Stimulated activated memory B cell treated with anti-CD40 and anti-IgM and Interleukin-4, amounts not matched to agents 10 μg/mL and 1 μg/mL and 100 μg/mL, for 72 hours (primary cell): ENCODE measurements around the gene TUT7.

Experiments used
- ATAC-seq: fragments of 150-1000 bp; cut with Tn5 transposase; 2 replicates; pipeline ENCODE4 v1.10.0; 2021
- H3K27ac Mint-ChIP-seq: one replicate; pipeline ENCODE4 v1.8.0; 2022; ENCODE audit warnings: mild to moderate bottlenecking, mixed read lengths
- H3K27me3 Mint-ChIP-seq: one replicate; pipeline ENCODE4 v1.8.0; 2022; ENCODE audit warnings: mixed read lengths
- H3K36me3 Mint-ChIP-seq: one replicate; pipeline ENCODE4 v1.8.0; 2022; ENCODE audit warnings: mixed read lengths
- H3K4me1 Mint-ChIP-seq: one replicate; pipeline ENCODE4 v1.8.0; 2022; ENCODE audit warnings: mixed read lengths
- H3K4me3 Mint-ChIP-seq: one replicate; pipeline ENCODE4 v1.8.0; 2022; ENCODE audit warnings: mild to moderate bottlenecking, moderate library complexity, mixed read lengths
- H3K9me3 Mint-ChIP-seq: one replicate; pipeline ENCODE4 v1.8.0; 2022; ENCODE audit warnings: mixed read lengths

The TUT7 gene

GRCh38 chr9:86262492-86262891, 91.7 kb downstream of the TUT7 start:
- Mint-ChIP-seq H3K9me3 (peaks cover 3% of the 10 kb centered on the region), H3K4me1 (no peaks in the 10 kb centered on the region), H3K4me3 (no peak overlapping the region), H3K27me3 (no peaks in the 10 kb centered on the region), H3K36me3 (peaks cover 57% of the 10 kb centered on the region), H3K27ac (no peak overlapping the region)
- ATAC-seq: no peak

- H3K4me3 Mint-ChIP-seq: no peak within 1 kb of the TSS
- no peak for ATAC-seq
- H3K27ac Mint-ChIP-seq: no peak within 1 kb of the TSS
- peaks cover 4% of the 10 kb centered on the region for H3K9me3 Mint-ChIP-seq
- no peaks in the 10 kb centered on the region for H3K4me1 Mint-ChIP-seq
- no peaks in the 10 kb centered on the region for H3K27me3 Mint-ChIP-seq
- H3K36me3 Mint-ChIP-seq: peaks cover 43% of the 10 kb centered on the region
Observed at GRCh38 chr9:86259557-86259956, 94.7 kb downstream of the TUT7 start, which contains the start of gene C9orf153. C9orf153 (minus strand) TSS chr9:86259657; CDS start chr9:86229603, 30,054 bp downstream.

- peaks cover 22% of the 10 kb centered on the region for H3K36me3 Mint-ChIP-seq
- ATAC-seq: no peak
Observed at GRCh38 chr9:86257391-86257790, 96.8 kb downstream of the TUT7 start.

GRCh38 chr9:86256653-86257052, 97.6 kb downstream of the TUT7 start:
- H3K4me1 Mint-ChIP-seq: no peaks in the 10 kb centered on the region

More at GRCh38 chr9:86257391-86257790, 96.8 kb downstream of the TUT7 start:
- no peaks in the 10 kb centered on the region for H3K4me1 Mint-ChIP-seq
- no peak overlapping the region for H3K27ac Mint-ChIP-seq
- H3K27me3 Mint-ChIP-seq: no peaks in the 10 kb centered on the region
- no peak overlapping the region for H3K4me3 Mint-ChIP-seq
- peaks cover 8% of the 10 kb centered on the region for H3K9me3 Mint-ChIP-seq

GRCh38 chr9:86253577-86253976, 100.6 kb downstream of the TUT7 start:
- no peak overlapping the region for H3K4me3 Mint-ChIP-seq
- H3K4me1 Mint-ChIP-seq: no peaks in the 10 kb centered on the region
- peaks cover 8% of the 10 kb centered on the region for H3K9me3 Mint-ChIP-seq
- ATAC-seq: no peak
- H3K27me3 Mint-ChIP-seq: peaks cover 14% of the 10 kb centered on the region
- no peak overlapping the region for H3K27ac Mint-ChIP-seq
- H3K36me3 Mint-ChIP-seq: peaks cover 6% of the 10 kb centered on the region

More at GRCh38 chr9:86256653-86257052, 97.6 kb downstream of the TUT7 start:
- Mint-ChIP-seq H3K36me3 (peaks cover 17% of the 10 kb centered on the region), H3K27ac (no peak overlapping the region), H3K9me3 (peaks cover 8% of the 10 kb centered on the region), H3K4me3 (no peak overlapping the region), H3K27me3 (no peaks in the 10 kb centered on the region)
- no peak for ATAC-seq

- Mint-ChIP-seq H3K36me3 (peaks cover 6% of the 10 kb centered on the region), H3K27me3 (peaks cover 14% of the 10 kb centered on the region), H3K4me3 (no peak overlapping the region), H3K4me1 (no peaks in the 10 kb centered on the region), H3K27ac (no peak overlapping the region), H3K9me3 (peaks cover 8% of the 10 kb centered on the region)
- ATAC-seq: no peak
Observed at GRCh38 chr9:86252870-86253269, 101.3 kb downstream of the TUT7 start.

- Mint-ChIP-seq H3K9me3 (peaks cover 4% of the 10 kb centered on the region), H3K27ac (no peak overlapping the region), H3K4me3 (no peak overlapping the region), H3K36me3 (no peaks in the 10 kb centered on the region), H3K4me1 (peaks cover 9% of the 10 kb centered on the region), H3K27me3 (peaks cover 14% of the 10 kb centered on the region)
- ATAC-seq: no peak
Observed at GRCh38 chr9:86250123-86250522, 104.1 kb downstream of the TUT7 start.

- no peak overlapping the region for H3K4me3 Mint-ChIP-seq
- no peaks in the 10 kb centered on the region for H3K36me3 Mint-ChIP-seq
- no peak for ATAC-seq
- H3K9me3 Mint-ChIP-seq: peaks cover 4% of the 10 kb centered on the region
- H3K4me1 Mint-ChIP-seq: peaks cover 9% of the 10 kb centered on the region
- H3K27ac Mint-ChIP-seq: no peak overlapping the region
- peaks cover 14% of the 10 kb centered on the region for H3K27me3 Mint-ChIP-seq
Observed at GRCh38 chr9:86248746-86249145, 105.5 kb downstream of the TUT7 start.

- peaks cover 14% of the 10 kb centered on the region for H3K27me3 Mint-ChIP-seq
- no peak overlapping the region for H3K4me3 Mint-ChIP-seq
- H3K27ac Mint-ChIP-seq: no peak overlapping the region
- peaks cover 9% of the 10 kb centered on the region for H3K4me1 Mint-ChIP-seq
- H3K36me3 Mint-ChIP-seq: no peaks in the 10 kb centered on the region
- no peaks in the 10 kb centered on the region for H3K9me3 Mint-ChIP-seq
- peak; percentile 36 for ATAC-seq
Observed at GRCh38 chr9:86246752-86247161, 107.5 kb downstream of the TUT7 start.

- no peak for ATAC-seq
- Mint-ChIP-seq H3K36me3 (no peaks in the 10 kb centered on the region), H3K27ac (no peak overlapping the region), H3K4me1 (peaks cover 5% of the 10 kb centered on the region), H3K27me3 (no peaks in the 10 kb centered on the region), H3K9me3 (no peaks in the 10 kb centered on the region), H3K4me3 (no peak overlapping the region)
Observed at GRCh38 chr9:86242071-86242470, 112.1 kb downstream of the TUT7 start.

- no peak overlapping the region for H3K4me3 Mint-ChIP-seq
- H3K27ac Mint-ChIP-seq: no peak overlapping the region
- H3K27me3 Mint-ChIP-seq: no peaks in the 10 kb centered on the region
- no peak for ATAC-seq
- H3K36me3 Mint-ChIP-seq: no peaks in the 10 kb centered on the region
- no peaks in the 10 kb centered on the region for H3K9me3 Mint-ChIP-seq
- H3K4me1 Mint-ChIP-seq: no peaks in the 10 kb centered on the region
Observed at GRCh38 chr9:86241216-86241615, 113.0 kb downstream of the TUT7 start.

GRCh38 chr9:86238861-86239770, 115.1 kb downstream of the TUT7 start:
- Mint-ChIP-seq H3K9me3 (no peaks in the 10 kb centered on the region), H3K27ac (no peak overlapping the region), H3K27me3 (peaks cover 8% of the 10 kb centered on the region), H3K36me3 (no peaks in the 10 kb centered on the region), H3K4me1 (no peaks in the 10 kb centered on the region), H3K4me3 (no peak overlapping the region)
- ATAC-seq: no peak
